ENCODE data around the gene COL16A1. TPM values are rescaled to one million over a fixed set of nuclear protein-coding genes. Genes with fewer than 3 reads are reported as not detected.

The COL16A1 gene
- total and polyA plus RNA-seq, 2 of the 4 experiments (the other 2 are of a cell fraction) = 34.2 to 62.8 TPM

DNA sequence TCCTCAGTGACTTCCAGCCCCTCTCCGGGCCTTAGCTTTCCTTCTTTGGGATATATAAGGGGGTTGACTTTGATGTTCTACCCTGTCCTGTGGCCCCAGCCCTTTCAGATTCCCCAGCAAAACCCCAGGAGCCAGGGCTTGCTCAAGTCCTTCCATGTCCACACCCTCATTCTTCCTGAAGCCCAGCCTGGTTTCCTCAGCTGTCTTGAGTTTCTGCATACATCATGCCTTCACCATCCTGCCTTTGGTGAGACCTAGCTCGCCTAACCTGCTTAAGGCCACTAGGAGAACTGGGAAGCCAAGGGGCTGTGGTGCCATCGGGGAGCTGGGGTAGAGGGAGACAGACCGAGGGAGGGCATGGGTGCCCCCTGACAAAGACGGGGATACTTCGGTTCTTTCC, 42.0 kb downstream of the COL16A1 start:
- no peak for ATAC-seq (ENCODE audit: low read depth)
- peaks cover 76% of the 10 kb centered on the region for H3K36me3 ChIP-seq (ENCODE audit: control insufficient read depth, insufficient read depth, low read length)
- dilution Hi-C loops (cut with HindIII; ENCODE audit: low sequenced_read_pairs, unreplicated experiment) = no loop called here

More for the DNA sequence above, 42.0 kb downstream of the COL16A1 start:
- Histone ChIP-seq H3K27me3 (ENCODE audit: control insufficient read depth, insufficient read depth, low read length) (no peaks in the 10 kb centered on the region), H3K4ac (ENCODE audit: low read depth, low read length) (no peak overlapping the region), H4K5ac (ENCODE audit: low read depth, low read length) (no peak overlapping the region), H4K91ac (ENCODE audit: insufficient read depth, low read depth, low read length) (no peak overlapping the region), H3K4me1 (ENCODE audit: control insufficient read depth, insufficient read depth, low read length) (peaks cover 3% of the 10 kb centered on the region), H2AK5ac (ENCODE audit: low read depth, low read length) (no peak overlapping the region; the same call in 1 of the 2 replicates), H3K79me1 (ENCODE audit: low read depth in 1 of 2, low read length in 2 of 2) (peaks cover 0 to 3% of the 10 kb centered on the region in 2 experiments; a peak in 2 of 4 replicates), H3K18ac (ENCODE audit: low read depth, low read length) (no peak overlapping the region), H3K56ac (ENCODE audit: extremely low read depth, insufficient read depth, low read length) (no peak overlapping the region), H2BK120ac (ENCODE audit: low read depth, low read length) (no peak overlapping the region), H3K9me3 (ENCODE audit: control insufficient read depth, insufficient read depth, low read length) (no peaks in the 10 kb centered on the region), H3K9ac (ENCODE audit: low read depth, low read length) (no peak overlapping the region), H2BK15ac (ENCODE audit: low read depth, low read length) (no peak overlapping the region), H2AK9ac (replicated peaks; ENCODE audit: low read depth, low read length, poor library complexity) (no peak overlapping the region), H3K23ac (ENCODE audit: low read depth, low read length) (no peak overlapping the region), H2BK5ac (ENCODE audit: low read depth, low read length, poor library complexity, severe bottlenecking) (no peak overlapping the region), H4K20me1 (ENCODE audit: insufficient read depth, low read length) (no peaks in the 10 kb centered on the region), H2BK20ac (ENCODE audit: low read depth, low read length) (no peak overlapping the region), H2AFZ (replicated peaks; ENCODE audit: low read length, poor library complexity) (no peak overlapping the region), H3K27ac (ENCODE audit: insufficient read depth, low read length) (no peak overlapping the region), H3K14ac (replicated peaks; ENCODE audit: low read depth, low read length) (no peak overlapping the region), H3K4me3 (ENCODE audit: insufficient read depth, low read depth, low read length) (no peak overlapping the region), H3K4me2 (ENCODE audit: low read depth, low read length) (no peak overlapping the region), H4K8ac (ENCODE audit: low read depth in 2 of 2, low read length in 2 of 2) (no peak overlapping the region), H3K9me1 (ENCODE audit: insufficient read depth, low read length) (no peaks in the 10 kb centered on the region)
- no peak for DNase-seq
- no CpG with 5 or more reads among the region's 6 CpGs for WGBS, 2 experiments (ENCODE audit: extremely low coverage in 2 of 2, insufficient read length in 1 of 2)
- TF ChIP-seq RCOR1 (IDR thresholded peaks at IDR 0.05; ENCODE audit: insufficient replicate concordance, low read length) (no peak), RAD21 (IDR thresholded peaks at IDR 0.05; ENCODE audit: low read length) (no peak), FOS (IDR thresholded peaks at IDR 0.05; ENCODE audit: low read depth, low read length) (no peak), MAZ (IDR thresholded peaks at IDR 0.05; ENCODE audit: borderline replicate concordance, low read depth, low read length) (no peak), CEBPB (IDR thresholded peaks at IDR 0.05; ENCODE audit: low read depth, low read length) (no peak), POLR2A (IDR thresholded peaks at IDR 0.05; ENCODE audit: low read depth, low read length) (no peak), SMC3 (IDR thresholded peaks at IDR 0.05; ENCODE audit: low read depth, low read length) (no peak), CHD1 (IDR thresholded peaks at IDR 0.05; ENCODE audit: low read depth, low read length) (no peak), MAFK (IDR thresholded peaks at IDR 0.05; ENCODE audit: low read depth, low read length) (no peak), MXI1 (IDR thresholded peaks at IDR 0.05; ENCODE audit: borderline replicate concordance, low read depth, low read length) (no peak)
- ChIA-PET POLR2A (ENCODE audit: unreplicated experiment) (no interaction called here), CTCF (no interaction called here)
- in situ Hi-C loops (cut with MboI; ENCODE audit: low sequenced_read_pairs) = loop anchor here (5.0 to 10.0 kb wide), 3 partner anchors 83 to 300 kb away; no protein-coding TSS in a partner anchor
- intact Hi-C loops (cut with micrococcal nuclease) = loop anchor here (5.0 kb wide), 1 partner anchor 300 kb away; no protein-coding TSS in a partner anchor
- BruUV-seq (replicated peaks) = no TSS peak

Measured in IMR-90 (cell line).